GM12864 (cell line): ENCODE results near the gene OR2B2.
"Not testable (repeated sequence)": the region's sequence is repeated elsewhere in the genome, so short reads cannot be mapped to it uniquely, and the experiment has no call there.

Experiments
- DNase-seq: peaks from one replicate; pipeline ENCODE4 v3.0.0-alpha.2; 2011; ENCODE audit warnings: low read depth
- H3K4me3 ChIP-seq: 2 replicates; pipeline ENCODE4 v1.5.1; 2011; ENCODE audit warnings: mild to moderate bottlenecking, low read depth, low read length, control low read depth
- TF ChIP-seq, protein P1 (sequence below): IDR thresholded peaks from 2 replicates; pipeline ENCODE4 v1.5.1; 2011; ENCODE audit warnings: low read depth, mild to moderate bottlenecking, moderate library complexity, low read length, control low read depth, inconsistent platforms; ENCODE audit errors: missing control alignments

The OR2B2 gene

DNA sequence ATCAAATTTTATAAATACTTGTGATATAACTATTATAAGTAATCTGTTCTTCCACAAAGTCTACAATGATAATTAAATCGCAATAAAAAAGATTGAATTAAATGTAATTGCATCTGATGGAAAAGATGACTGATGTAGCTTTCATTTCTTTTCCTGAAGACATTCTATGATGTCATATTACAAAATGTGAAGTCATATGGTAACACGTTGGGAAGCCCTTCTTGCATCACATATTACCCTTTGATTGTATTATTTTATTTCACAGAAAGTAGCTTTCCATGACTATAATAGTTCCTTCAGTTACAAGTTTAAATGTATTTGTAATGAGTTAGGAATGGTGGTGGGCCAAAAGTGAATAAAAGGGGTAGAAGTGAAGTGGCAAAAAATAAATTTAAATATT is 19.0 kb upstream of the OR2B2 start:
- no peak overlapping the region for H3K4me3 ChIP-seq
- TF ChIP-seq, protein P1, sequence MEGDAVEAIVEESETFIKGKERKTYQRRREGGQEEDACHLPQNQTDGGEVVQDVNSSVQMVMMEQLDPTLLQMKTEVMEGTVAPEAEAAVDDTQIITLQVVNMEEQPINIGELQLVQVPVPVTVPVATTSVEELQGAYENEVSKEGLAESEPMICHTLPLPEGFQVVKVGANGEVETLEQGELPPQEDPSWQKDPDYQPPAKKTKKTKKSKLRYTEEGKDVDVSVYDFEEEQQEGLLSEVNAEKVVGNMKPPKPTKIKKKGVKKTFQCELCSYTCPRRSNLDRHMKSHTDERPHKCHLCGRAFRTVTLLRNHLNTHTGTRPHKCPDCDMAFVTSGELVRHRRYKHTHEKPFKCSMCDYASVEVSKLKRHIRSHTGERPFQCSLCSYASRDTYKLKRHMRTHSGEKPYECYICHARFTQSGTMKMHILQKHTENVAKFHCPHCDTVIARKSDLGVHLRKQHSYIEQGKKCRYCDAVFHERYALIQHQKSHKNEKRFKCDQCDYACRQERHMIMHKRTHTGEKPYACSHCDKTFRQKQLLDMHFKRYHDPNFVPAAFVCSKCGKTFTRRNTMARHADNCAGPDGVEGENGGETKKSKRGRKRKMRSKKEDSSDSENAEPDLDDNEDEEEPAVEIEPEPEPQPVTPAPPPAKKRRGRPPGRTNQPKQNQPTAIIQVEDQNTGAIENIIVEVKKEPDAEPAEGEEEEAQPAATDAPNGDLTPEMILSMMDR = no peak
- no peak for DNase-seq

DNA sequence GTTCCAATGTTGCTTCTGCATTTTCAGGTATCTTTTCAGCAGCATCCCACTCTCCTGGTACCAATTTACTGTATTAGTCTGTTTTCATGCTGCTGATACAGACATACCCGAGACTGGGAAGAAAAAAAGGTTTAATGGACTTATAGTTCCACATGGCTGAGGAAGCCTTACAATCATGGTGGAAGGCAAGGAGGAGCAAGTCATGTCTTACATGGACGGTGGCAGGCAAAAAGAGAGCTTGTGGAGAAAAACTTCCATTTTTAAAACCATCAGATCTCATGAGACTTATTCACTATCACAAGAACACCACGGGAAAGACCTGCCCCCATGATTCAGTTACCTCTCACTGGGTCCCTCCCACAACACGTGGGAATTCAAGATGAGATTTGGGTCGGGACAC is 17.7 kb upstream of the OR2B2 start:
- not testable (repeated sequence) for DNase-seq, H3K4me3 ChIP-seq

DNA sequence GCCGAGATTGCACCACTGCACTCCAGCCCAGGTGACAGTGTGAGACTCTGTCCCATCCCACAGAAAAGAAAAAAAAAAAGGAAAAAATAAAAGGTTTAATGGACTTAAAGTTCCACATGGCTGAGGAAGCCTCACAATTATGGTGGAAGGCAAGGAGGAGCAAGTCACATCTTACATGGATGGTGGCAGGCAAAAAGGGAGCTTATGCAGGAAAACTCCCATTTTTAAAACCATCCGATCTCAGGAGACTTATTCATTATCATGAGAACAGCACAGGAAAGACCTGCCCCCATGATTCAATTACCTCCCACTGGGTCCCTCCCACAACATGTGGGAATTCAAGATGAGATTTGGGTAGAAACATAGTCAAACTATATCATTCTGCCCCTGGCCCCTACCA is 15.8 kb upstream of the OR2B2 start:
- H3K4me3 ChIP-seq, DNase-seq: not testable (repeated sequence)

DNA sequence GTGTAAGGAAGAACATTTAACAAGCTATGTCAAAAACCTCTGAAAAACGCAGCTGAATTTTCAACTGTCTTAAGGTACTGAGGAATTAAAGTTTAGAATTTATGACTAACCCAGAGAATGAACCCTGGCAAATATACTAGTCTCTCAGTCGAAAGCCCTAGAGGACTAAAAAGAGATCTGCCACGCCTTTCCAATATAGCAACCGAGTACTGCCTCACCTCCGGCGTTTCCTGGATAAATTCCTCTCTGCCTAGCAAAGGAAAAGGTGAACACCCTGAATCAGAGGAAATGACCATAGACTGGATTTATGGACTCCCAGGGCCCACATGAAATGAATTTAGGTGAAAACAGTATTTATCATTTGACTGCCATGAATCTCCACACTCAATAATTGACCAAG is 12.0 kb upstream of the OR2B2 start:
- DNase-seq = no peak
- TF ChIP-seq, protein P1 = no peak
- H3K4me3 ChIP-seq = no peak overlapping the region

DNA sequence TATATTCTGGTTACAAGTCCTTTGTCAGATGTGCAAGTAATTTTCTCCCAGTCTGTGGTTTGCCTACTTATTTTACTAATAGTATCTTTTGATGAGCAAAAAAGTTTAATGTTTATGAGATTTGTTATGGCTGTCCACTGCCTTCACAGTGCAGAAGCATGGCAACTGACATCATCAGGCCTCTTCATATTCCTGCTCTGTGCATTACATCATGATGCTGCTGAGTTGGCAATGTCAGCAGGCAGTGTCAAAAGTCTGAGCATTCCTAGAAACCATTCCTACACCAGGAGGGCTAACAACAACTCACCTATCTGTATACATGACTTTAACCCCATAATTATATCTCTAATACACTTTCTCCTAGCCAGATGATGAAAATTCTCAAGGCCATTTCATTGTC is 10.8 kb upstream of the OR2B2 start:
- TF ChIP-seq, protein P1 = no peak
- no peak overlapping the region for H3K4me3 ChIP-seq
- no peak for DNase-seq

DNA sequence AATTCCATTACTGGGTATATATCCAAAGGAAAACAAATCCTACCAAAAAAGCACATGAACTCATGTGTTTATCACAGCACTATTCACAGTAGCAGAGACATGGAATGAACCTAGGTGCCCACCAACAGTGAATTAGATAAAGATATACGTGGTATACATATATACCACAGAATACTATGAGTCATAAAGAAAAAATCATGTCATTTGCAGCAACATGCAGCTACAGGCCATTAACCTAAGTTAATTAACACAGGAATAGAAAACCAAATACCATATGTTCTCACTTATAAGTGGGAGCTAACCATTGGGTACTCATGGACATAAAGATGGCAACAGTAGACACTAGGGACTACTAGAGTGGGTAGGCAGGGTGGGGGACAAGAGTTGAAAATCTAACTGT is 4.2 kb downstream of the OR2B2 start:
- no peak overlapping the region for H3K4me3 ChIP-seq
- TF ChIP-seq, protein P1 = no peak
- no peak for DNase-seq

DNA sequence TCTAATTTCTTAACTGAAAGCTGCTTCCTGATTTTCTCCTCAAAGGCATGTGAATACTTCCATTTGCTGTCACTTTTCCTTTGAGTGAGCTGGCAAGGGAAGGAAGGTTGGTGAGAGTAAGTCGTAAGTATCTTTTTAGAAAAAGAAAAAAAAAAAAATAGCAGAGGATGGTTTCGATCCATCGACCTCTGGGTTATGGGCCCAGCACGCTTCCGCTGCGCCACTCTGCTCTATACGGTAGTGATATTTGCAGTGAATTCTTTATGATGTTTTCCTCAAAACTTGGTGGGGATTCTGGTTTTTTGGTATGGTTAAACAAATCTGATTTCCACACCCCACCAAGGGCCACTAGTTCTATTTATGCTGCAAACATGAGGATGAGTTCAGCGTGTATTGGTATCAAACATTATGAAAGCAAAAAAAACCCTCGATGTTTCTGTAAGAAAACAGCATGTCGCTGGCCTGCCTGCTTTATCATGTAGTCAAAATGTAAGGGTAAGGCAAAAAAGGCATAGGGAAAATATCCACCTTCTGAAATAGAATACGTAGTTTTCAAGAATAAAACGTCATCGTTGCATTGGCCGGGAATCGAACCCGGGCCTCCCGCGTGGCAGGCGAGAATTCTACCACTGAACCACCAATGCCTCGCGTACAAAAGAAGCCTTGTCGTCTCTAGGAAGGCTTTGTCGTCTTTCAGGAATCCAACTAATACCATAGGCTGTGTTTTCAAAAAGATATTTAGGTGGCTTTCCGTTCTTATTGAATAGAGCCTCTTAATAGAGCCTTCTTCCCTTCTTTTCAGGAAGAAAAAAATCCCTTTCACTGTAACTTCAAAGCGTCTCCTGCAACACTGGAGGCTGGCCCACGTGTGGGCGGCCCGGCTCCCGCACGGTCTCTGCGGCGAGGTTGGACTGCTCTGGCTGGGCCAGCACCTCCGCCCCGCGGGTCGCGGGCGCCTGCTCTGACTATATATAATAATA is 9.6 kb downstream of the OR2B2 start:
- TF ChIP-seq, protein P1 = no peak
- peak overlapping the region; percentile 67 for H3K4me3 ChIP-seq
- no peak for DNase-seq

DNA sequence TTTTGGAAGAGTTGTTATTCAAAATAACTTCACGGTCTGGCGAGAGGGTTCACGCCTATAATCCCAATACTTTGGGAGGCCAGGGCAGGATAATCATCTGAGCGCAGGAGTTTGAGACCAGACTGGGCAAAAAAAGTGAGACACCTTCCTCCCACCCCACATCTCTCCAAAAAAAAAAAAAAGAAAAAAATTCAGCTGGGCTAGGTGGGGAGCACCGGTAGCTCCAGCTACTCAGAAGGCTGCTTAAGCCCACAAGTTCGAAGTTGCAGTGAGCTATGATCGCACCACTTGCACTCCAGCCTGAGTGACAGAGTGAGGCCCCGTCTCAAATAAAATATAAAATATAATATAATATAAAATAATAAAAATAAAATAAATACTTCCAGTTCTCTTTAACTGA is 10.4 kb downstream of the OR2B2 start:
- TF ChIP-seq, protein P1 = no peak
- DNase-seq = no peak
- H3K4me3 ChIP-seq = no peak overlapping the region

DNA sequence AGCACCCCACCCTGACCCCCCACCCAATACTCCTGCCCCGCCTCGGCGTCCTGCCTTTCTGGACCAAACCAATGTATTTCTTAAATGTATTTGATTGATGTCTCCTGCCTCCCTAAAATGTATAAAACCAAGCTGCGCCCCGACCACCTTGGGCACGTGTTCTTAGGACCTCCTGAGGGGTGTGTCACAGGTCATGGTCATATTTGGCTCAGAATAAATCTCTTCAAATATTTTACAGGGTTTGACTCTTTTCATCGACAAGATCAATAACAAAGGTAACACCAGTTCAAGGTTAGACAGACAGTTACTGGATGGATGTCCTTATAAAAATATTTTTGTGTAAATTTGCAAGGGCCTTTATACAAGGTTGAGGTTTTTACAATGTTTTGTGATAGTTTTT is 12.0 kb downstream of the OR2B2 start:
- not testable (repeated sequence) for H3K4me3 ChIP-seq, DNase-seq
